8988T (cell line): ENCODE measurements around the gene KTN1.

ENCODE experiments used
- DNase-seq: peaks from one replicate; pipeline ENCODE4 v3.0.0; 2011

KTN1 gene, protein sequence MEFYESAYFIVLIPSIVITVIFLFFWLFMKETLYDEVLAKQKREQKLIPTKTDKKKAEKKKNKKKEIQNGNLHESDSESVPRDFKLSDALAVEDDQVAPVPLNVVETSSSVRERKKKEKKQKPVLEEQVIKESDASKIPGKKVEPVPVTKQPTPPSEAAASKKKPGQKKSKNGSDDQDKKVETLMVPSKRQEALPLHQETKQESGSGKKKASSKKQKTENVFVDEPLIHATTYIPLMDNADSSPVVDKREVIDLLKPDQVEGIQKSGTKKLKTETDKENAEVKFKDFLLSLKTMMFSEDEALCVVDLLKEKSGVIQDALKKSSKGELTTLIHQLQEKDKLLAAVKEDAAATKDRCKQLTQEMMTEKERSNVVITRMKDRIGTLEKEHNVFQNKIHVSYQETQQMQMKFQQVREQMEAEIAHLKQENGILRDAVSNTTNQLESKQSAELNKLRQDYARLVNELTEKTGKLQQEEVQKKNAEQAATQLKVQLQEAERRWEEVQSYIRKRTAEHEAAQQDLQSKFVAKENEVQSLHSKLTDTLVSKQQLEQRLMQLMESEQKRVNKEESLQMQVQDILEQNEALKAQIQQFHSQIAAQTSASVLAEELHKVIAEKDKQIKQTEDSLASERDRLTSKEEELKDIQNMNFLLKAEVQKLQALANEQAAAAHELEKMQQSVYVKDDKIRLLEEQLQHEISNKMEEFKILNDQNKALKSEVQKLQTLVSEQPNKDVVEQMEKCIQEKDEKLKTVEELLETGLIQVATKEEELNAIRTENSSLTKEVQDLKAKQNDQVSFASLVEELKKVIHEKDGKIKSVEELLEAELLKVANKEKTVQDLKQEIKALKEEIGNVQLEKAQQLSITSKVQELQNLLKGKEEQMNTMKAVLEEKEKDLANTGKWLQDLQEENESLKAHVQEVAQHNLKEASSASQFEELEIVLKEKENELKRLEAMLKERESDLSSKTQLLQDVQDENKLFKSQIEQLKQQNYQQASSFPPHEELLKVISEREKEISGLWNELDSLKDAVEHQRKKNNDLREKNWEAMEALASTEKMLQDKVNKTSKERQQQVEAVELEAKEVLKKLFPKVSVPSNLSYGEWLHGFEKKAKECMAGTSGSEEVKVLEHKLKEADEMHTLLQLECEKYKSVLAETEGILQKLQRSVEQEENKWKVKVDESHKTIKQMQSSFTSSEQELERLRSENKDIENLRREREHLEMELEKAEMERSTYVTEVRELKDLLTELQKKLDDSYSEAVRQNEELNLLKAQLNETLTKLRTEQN (N-terminal part only)

DNA sequence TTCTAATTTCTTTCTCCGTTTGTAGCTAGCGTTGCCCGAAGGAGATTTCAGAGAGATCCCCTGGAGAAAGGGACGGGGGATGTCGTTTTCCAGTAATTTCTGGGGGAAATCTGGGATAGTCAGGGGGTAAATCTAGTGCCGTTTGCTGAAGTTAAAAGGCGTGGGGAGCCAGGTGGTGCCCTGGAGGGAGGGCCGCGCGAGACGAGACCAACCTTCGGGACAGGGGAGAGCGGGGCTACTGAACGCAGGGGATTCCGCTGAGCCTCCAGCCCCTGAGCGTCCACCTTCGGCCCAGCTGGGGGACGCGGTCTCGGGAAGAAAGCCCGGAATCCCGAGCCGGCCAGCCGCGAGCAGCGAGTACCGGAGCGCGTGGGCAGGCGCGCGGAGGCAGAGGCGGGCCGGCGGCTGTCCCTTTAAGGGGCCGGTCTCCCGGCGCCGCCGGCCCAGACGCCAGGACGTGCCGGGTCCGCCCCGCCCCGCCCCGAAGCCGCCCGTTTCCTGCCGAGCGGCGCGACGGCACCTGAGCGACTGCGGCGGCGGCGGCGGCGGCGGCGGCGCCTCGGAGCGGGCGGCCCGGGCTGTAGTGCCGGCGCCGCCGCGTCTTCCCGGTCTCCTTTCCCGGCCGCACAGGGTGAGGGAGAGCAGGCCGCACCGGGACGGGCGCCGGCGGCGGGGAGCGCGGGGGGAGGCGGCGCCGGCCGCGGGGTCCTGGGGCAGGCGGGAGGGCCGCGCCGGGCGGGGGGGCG is at the start of gene KTN1:
Gene KTN1 (plus strand): TSS at position 484 of the 746 bp plus-strand sequence. CDS start 31,842 bp downstream, outside the sequence.
- peak; percentile 70 for DNase-seq

GRCh38 chr14:55530464-55530863 is 49.5 kb upstream of the KTN1 start:
- no peak for DNase-seq

- no peak for DNase-seq
These were observed 47.2 kb upstream of the KTN1 start for GRCh38 chr14:55532645-55533344.

- DNase-seq, result no peak
These were observed 46.0 kb upstream of the KTN1 start for GRCh38 chr14:55533960-55534359.

DNA sequence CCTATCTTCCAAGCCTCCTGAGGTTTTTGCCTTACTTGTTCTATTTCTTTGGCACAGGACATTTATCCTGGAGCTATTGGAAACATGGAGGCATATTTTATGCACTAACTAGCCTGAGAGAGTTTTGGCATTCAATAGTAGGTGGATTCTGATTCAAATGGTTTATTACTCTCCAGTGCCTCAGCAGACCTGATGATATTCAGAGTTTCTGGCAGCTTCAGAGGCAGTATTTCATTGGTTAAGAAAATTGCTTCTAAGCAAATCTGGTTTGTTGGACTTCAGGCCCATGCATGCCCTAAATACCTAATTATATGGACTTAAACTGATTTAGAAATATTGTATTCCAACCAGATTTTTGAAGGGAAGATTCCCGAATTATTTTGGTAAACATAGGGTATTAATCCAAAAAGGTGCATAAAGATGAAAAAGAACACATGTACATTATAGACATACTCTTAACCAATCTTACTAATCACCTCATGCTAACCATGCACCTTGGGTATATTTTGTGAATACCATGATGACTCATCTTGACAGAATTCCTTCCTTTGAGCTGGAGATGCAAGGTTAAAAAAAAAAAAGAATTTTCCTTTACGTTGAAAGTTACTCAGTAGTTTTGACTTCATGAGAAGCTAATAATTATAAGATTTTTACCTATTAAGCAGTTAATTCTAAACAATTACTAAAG is 44.3 kb upstream of the KTN1 start:
- DNase-seq, result no peak

- no peak for DNase-seq
These were observed 43.8 kb upstream of the KTN1 start for GRCh38 chr14:55536204-55536708.

- no peak for DNase-seq
These were observed 42.2 kb upstream of the KTN1 start for GRCh38 chr14:55537782-55538181.

DNA sequence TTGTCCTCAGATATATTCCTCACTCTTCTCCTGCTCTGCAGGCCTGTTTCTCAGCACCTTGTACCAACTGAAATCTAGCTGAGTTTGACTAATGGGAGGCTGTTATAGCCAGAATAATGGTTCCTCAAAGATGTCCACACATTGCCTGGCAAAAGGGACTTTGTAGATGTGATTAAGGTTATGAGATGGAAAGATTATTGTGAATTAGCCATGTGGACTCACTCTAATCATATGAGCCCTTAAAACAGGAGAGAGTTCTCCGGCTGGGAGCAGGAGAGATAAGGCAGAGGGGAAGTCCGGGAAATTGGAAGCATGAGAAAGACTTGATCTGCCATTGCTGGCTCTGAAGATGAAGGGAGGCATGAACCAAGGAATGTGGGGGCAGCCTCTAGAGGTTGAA is 40.0 kb upstream of the KTN1 start:
- no peak for DNase-seq

GRCh38 chr14:55540847-55541773 is 38.9 kb upstream of the KTN1 start:
- DNase-seq, result no peak

GRCh38 chr14:55545779-55546178 is 34.2 kb upstream of the KTN1 start:
- DNase-seq, result no peak

GRCh38 chr14:55546212-55546874 is 33.7 kb upstream of the KTN1 start:
- no peak for DNase-seq

DNA sequence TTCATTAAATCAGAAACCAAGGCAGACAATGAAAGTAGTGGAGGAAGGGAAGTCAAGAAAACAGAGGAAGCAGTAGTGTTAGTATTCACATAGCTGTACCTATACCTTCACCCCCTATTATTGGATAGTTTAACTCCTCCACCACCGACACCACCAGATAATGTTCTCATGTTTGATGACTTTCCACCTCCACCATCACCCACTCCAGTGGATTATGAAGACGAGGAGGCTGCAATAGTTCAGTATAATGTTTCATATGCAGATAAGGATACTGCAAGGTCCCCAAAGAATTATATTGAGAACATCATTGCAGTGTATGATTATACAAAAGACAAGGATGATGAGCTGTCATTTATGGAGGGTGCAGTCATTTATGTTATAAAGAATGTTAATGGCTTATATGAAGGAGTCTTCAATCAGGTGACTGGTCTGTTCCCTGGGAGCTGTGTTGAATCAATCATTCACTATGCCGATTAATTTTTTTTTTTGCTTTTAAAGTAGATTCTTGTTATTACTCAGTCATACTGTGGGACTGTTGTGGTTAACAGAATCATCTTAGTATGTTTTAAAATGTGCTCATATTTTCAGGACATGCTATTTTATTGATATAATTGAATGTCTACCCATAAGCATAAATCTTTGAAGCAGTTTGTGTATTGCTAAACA is 32.2 kb upstream of the KTN1 start:
- no peak for DNase-seq

GRCh38 chr14:55553791-55554190 is 26.2 kb upstream of the KTN1 start:
- no peak for DNase-seq

GRCh38 chr14:55556929-55557623 is 22.9 kb upstream of the KTN1 start:
- no peak for DNase-seq

DNA sequence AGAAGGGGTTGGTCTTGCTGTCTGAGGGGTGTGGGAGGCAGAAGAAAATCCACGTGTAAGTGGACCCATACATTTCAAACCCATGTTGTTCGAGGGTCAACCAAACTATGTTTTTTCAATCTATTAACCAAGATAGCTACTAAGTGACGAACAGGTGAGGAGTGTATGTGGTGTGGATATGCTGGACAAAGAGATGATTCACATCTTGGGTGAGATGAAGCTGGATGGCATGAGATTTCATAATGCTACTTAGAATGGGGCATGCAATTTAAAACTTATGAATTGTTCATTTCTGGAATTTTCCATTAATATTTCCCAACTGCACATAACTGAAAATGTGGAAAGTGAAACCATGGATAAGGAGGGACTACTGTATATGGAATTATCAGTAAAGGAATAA is 17.9 kb upstream of the KTN1 start:
- DNase-seq, result no peak

DNA sequence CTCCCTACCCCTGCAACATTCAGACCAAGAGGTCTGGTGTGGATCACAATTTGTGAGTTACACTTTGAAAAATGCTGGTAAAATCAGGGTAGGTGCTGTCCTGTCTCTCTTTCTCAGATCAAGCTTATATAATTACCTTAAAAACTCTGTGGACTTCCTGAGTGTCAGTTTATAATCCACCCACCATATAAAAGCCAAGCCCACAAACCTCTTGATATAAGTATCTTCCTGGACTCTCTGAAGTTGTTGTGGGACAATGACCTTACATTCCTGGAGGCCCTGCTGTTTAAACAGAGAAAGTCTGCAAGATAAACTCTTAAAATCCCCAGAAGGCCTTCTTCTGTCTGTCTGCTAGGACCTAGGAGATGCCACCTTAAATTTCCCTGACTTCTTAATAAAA is 11.4 kb upstream of the KTN1 start:
- no peak for DNase-seq

GRCh38 chr14:55571125-55571889 is 8.7 kb upstream of the KTN1 start:
- DNase-seq, result no peak
